OCI-LY7 (cell line): ENCODE results near the gene COL2A1. TPM values are rescaled to one million over a fixed set of nuclear protein-coding genes. Genes with fewer than 3 reads are reported as not detected.

Experiments used
- BruUV-seq: library from RNA; stranded (reverse); fragments of 400-500 nt; replicated peaks from 2 replicates; lab custom pipeline; 2021; lab: Mats Ljungman, UMichigan
- CTCF ChIA-PET: fragments of 300-600 bp; sonication (Branson Sonifier 250); formaldehyde crosslinking; loops from one replicate; lab custom pipeline; 2022; ENCODE audit warnings: antibody characterized with exemption; ENCODE audit not compliant: unreplicated experiment; lab: Charles Lee
- POLR2A ChIA-PET: fragments of 300-600 bp; sonication (Branson Sonifier 250); formaldehyde crosslinking; loops from one replicate; lab custom pipeline; 2022; ENCODE audit warnings: antibody characterized with exemption; lab: Charles Lee
- DNase-seq: peaks from one replicate; pipeline ENCODE4 v3.0.0-alpha.2; 2015; ENCODE audit warnings: low spot score
- H2AFZ ChIP-seq: fragments of 200-600 bp; sonication (generic), shearing (Covaris generic); 2 replicates; pipeline ENCODE4 v1.6.1; 2014; ENCODE audit warnings: mild to moderate bottlenecking, antibody characterized with exemption, low read length, moderate library complexity
- H3K27ac ChIP-seq: fragments of 200-600 bp; sonication (generic); 2 replicates; pipeline ENCODE4 v1.5.1; 2014; ENCODE audit warnings: mixed run types, low read depth, mild to moderate bottlenecking, moderate library complexity, low read length, inconsistent platforms; ENCODE audit not compliant: poor library complexity, severe bottlenecking
- H3K36me3 ChIP-seq: fragments of 200-600 bp; sonication (generic); 2 replicates; pipeline ENCODE4 v1.6.1; 2014; ENCODE audit warnings: mild to moderate bottlenecking, antibody characterized with exemption, low read length, moderate library complexity, mixed read lengths; ENCODE audit not compliant: insufficient read depth
- H3K4me1 ChIP-seq: fragments of 200-600 bp; sonication (generic); 2 replicates; pipeline ENCODE4 v1.5.1; 2014; ENCODE audit warnings: mild to moderate bottlenecking, low read length; ENCODE audit not compliant: insufficient read depth, poor library complexity, severe bottlenecking
- H3K4me2 ChIP-seq: fragments of 200-600 bp; sonication (generic); 2 replicates; pipeline ENCODE4 v1.6.1; 2014; ENCODE audit warnings: mild to moderate bottlenecking, low read length
- H3K4me3 ChIP-seq: fragments of 200-600 bp; sonication (generic); 2 replicates; pipeline ENCODE4 v1.5.1; 2014; ENCODE audit warnings: mild to moderate bottlenecking, low read depth, low read length; ENCODE audit not compliant: poor library complexity, severe bottlenecking
- H3K79me2 ChIP-seq: fragments of 200-600 bp; sonication (generic); 2 replicates; pipeline ENCODE4 v1.6.1; 2016; ENCODE audit warnings: low read depth, mild to moderate bottlenecking, low read length, moderate library complexity, mixed read lengths; ENCODE audit not compliant: insufficient read depth
- H3K9me2 ChIP-seq: fragments of 200-600 bp; sonication (generic); 2 replicates; pipeline ENCODE4 v1.6.1; 2016; ENCODE audit warnings: mild to moderate bottlenecking, low read length, mixed read lengths; ENCODE audit not compliant: insufficient read depth
- H3K9me3 ChIP-seq: fragments of 200-600 bp; sonication (generic); 2 replicates; pipeline ENCODE4 v1.6.1; 2014; ENCODE audit warnings: mild to moderate bottlenecking, mixed run types, low read length, mixed read lengths
- H4K20me1 ChIP-seq: fragments of 200-600 bp; sonication (generic); 2 replicates; pipeline ENCODE4 v1.6.1; 2014; ENCODE audit warnings: mild to moderate bottlenecking, antibody characterized with exemption, low read length, moderate library complexity, mixed read lengths; ENCODE audit not compliant: insufficient read depth
- CTCF ChIP-seq: fragments of 200-600 bp; sonication (generic); conservative IDR thresholded peaks from 2 replicates; pipeline ENCODE4 v1.5.1; 2014; ENCODE audit warnings: mild to moderate bottlenecking, antibody characterized with exemption, low read length, moderate library complexity, mixed read lengths
- EZH2phosphoT487 ChIP-seq: fragments of 200-600 bp; sonication (generic); IDR thresholded peaks from 2 replicates; pipeline ENCODE4 v1.6.1; 2018; ENCODE audit warnings: low read depth, borderline replicate concordance, mild to moderate bottlenecking, mixed run types, antibody characterized with exemption, low read length, moderate library complexity, mixed read lengths
- intact Hi-C: fragments of 100-400 bp; cut with micrococcal nuclease; formaldehyde crosslinking; loops from one replicate; pipeline ENCODE4 v1.10.0; 2022; ENCODE audit not compliant: unreplicated experiment
- total RNA-seq, 2 experiments: library from RNA; depleted of rRNA in 1 of 2; stranded (reverse); fragments of >200 nt in 1 of 2; shearing (Covaris generic) in 1 of 2; gene quantifications; 2 replicates each; pipeline ENCODE4 v1.2.3, GENCODE V29; 2014 to 2022

The COL2A1 gene
- total RNA-seq, 2 experiments from 2014 or later, result 0.08 TPM; not detected in 1

GRCh38 chr12:47941871-47942613 is 62.2 kb downstream of the COL2A1 start:
- CTCF ChIA-PET, result no interaction called here
- H3K9me2 ChIP-seq, result no peaks in the 10 kb centered on the region
- H3K36me3 ChIP-seq, result no peaks in the 10 kb centered on the region
- H3K79me2 ChIP-seq, result no peaks in the 10 kb centered on the region
- no TSS peak for BruUV-seq
- no peak overlapping the region for H2AFZ ChIP-seq
- DNase-seq, result no peak
- no peak overlapping the region for H3K4me2 ChIP-seq
- H3K4me3 ChIP-seq, result no peak overlapping the region
- POLR2A ChIA-PET, result no interaction called here
- H4K20me1 ChIP-seq, result no peaks in the 10 kb centered on the region
- no peaks in the 10 kb centered on the region for H3K9me3 ChIP-seq
- H3K4me1 ChIP-seq, result no peaks in the 10 kb centered on the region
- intact Hi-C loops, result no loop called here
- TF ChIP-seq EZH2phosphoT487, result no peak
- 0 out of 2 replicates have a peak, but pooled peaks have one; percentile 14 for TF ChIP-seq CTCF
- H3K27ac ChIP-seq, result no peak overlapping the region

GRCh38 chr12:47941475-47941780 is 62.8 kb downstream of the COL2A1 start:
- Histone ChIP-seq H4K20me1 (no peaks in the 10 kb centered on the region), H3K4me1 (no peaks in the 10 kb centered on the region), H3K36me3 (no peaks in the 10 kb centered on the region), H3K4me3 (no peak overlapping the region), H3K4me2 (no peak overlapping the region), H2AFZ (no peak overlapping the region), H3K27ac (no peak overlapping the region), H3K9me2 (no peaks in the 10 kb centered on the region), H3K79me2 (no peaks in the 10 kb centered on the region), H3K9me3 (no peaks in the 10 kb centered on the region)
- DNase-seq, result no peak
- intact Hi-C loops, result no loop called here
- POLR2A ChIA-PET, result no interaction called here
- BruUV-seq, result no TSS peak
- TF ChIP-seq CTCF (no peak), EZH2phosphoT487 (no peak)
- CTCF ChIA-PET, result no interaction called here

GRCh38 chr12:47940773-47941474 is 63.4 kb downstream of the COL2A1 start:
- POLR2A ChIA-PET, result no interaction called here
- H3K27ac ChIP-seq, result no peak overlapping the region
- H3K79me2 ChIP-seq, result no peaks in the 10 kb centered on the region
- DNase-seq, result no peak
- H3K9me2 ChIP-seq, result no peaks in the 10 kb centered on the region
- H3K36me3 ChIP-seq, result no peaks in the 10 kb centered on the region
- no peaks in the 10 kb centered on the region for H3K4me1 ChIP-seq
- intact Hi-C loops, result no loop called here
- H3K4me2 ChIP-seq, result no peak overlapping the region
- H2AFZ ChIP-seq, result no peak overlapping the region
- H3K4me3 ChIP-seq, result no peak overlapping the region
- CTCF ChIA-PET, result no interaction called here
- TF ChIP-seq EZH2phosphoT487, result no peak
- TF ChIP-seq CTCF, result no peak
- no TSS peak for BruUV-seq
- H4K20me1 ChIP-seq, result no peaks in the 10 kb centered on the region
- no peaks in the 10 kb centered on the region for H3K9me3 ChIP-seq
